Keratinocyte (primary cell): ENCODE measurements around the gene ZBTB45. TPM values are rescaled to one million over a fixed set of nuclear protein-coding genes. Genes with fewer than 3 reads are reported as not detected.

Experiments
- DNase-seq: peaks from one replicate; pipeline ENCODE4 v3.0.0-alpha.2; 2011; ENCODE audit warnings: low read depth, missing footprints, low spot score
- FAIRE-seq: peaks from 2 replicates; lab custom pipeline; 2011; peaks lifted over from hg19 to GRCh38; lab: Jason Lieb, UNC
- H2AFZ ChIP-seq: 2 replicates; pipeline ENCODE4 v1.6.0; 2012; ENCODE audit warnings: low read length, control low read depth, inconsistent platforms; ENCODE audit not compliant: control insufficient read depth
- H3K27ac ChIP-seq: 2 replicates; pipeline ENCODE4 v1.5.1; 2011; ENCODE audit warnings: low read length; ENCODE audit not compliant: control insufficient read depth, insufficient read depth
- H3K27me3 ChIP-seq: 3 replicates; pipeline ENCODE4 v1.6.0; 2011; ENCODE audit warnings: low read length; ENCODE audit not compliant: control insufficient read depth, insufficient read depth; ENCODE audit errors: extremely low read depth
- H3K36me3 ChIP-seq, 2 experiments: 2 replicates in 1 of 2; 3 replicates in 1 of 2; pipeline ENCODE4 v1.5.1; 2011; ENCODE audit warnings: low read length in 2 of 2, mild to moderate bottlenecking in 1 of 2; ENCODE audit not compliant: control insufficient read depth in 2 of 2, insufficient read depth in 2 of 2; ENCODE audit errors: extremely low read depth in 1 of 2
- H3K4me1 ChIP-seq: 3 replicates; pipeline ENCODE4 v1.5.1; 2011; ENCODE audit warnings: low read length; ENCODE audit not compliant: control insufficient read depth, insufficient read depth; ENCODE audit errors: extremely low read depth
- H3K4me2 ChIP-seq: 3 replicates; pipeline ENCODE4 v1.6.0; 2011; ENCODE audit warnings: low read depth, low read length; ENCODE audit not compliant: control insufficient read depth, insufficient read depth; ENCODE audit errors: extremely low read depth
- H3K4me3 ChIP-seq, 3 experiments: fragments of 200-600 bp in 1 of 3; sonication (generic) in 1 of 3; 2 replicates in 2 of 3; 3 replicates in 1 of 3; pipeline ENCODE4 v1.5.1; 2011 to 2016; ENCODE audit warnings: low read length in 3 of 3, mild to moderate bottlenecking in 3 of 3, control low read depth in 2 of 3, inconsistent platforms in 1 of 3, low read depth in 1 of 3, mixed read lengths in 1 of 3, mixed run types in 1 of 3, moderate library complexity in 1 of 3; ENCODE audit not compliant: control insufficient read depth in 2 of 3, insufficient read depth in 2 of 3; ENCODE audit errors: extremely low read depth in 1 of 3
- H3K79me2 ChIP-seq: 2 replicates; pipeline ENCODE4 v1.6.0; 2012; ENCODE audit warnings: low read length; ENCODE audit not compliant: control insufficient read depth, insufficient read depth
- H3K9ac ChIP-seq: 3 replicates; pipeline ENCODE4 v1.6.0; 2011; ENCODE audit warnings: low read length; ENCODE audit not compliant: control insufficient read depth, insufficient read depth; ENCODE audit errors: extremely low read depth
- H3K9me1 ChIP-seq: 3 replicates; pipeline ENCODE4 v1.6.0; 2011; ENCODE audit warnings: low read length; ENCODE audit not compliant: control insufficient read depth, insufficient read depth; ENCODE audit errors: extremely low read depth
- H3K9me3 ChIP-seq: 2 replicates; pipeline ENCODE4 v1.5.1; 2012; ENCODE audit warnings: low read depth, low read length; ENCODE audit not compliant: control insufficient read depth
- H4K20me1 ChIP-seq: 3 replicates; pipeline ENCODE4 v1.6.0; 2011; ENCODE audit warnings: low read length; ENCODE audit not compliant: control insufficient read depth, insufficient read depth; ENCODE audit errors: extremely low read depth
- EZH2 ChIP-seq: IDR thresholded peaks from one replicate; pipeline ENCODE4 v1.6.1; 2012; ENCODE audit warnings: inconsistent platforms, mild to moderate bottlenecking, low read length, moderate library complexity
- dilution Hi-C: fragments of 300-500 bp; cut with MboI; formaldehyde crosslinking; loops from one replicate; pipeline ENCODE4 v1.7.0; 2020; ENCODE audit warnings: low sequenced_read_pairs; ENCODE audit not compliant: extremely low pct_ligation_motif_present
- polyA plus RNA-seq, 5 experiments: library from polyadenylated mRNA; depleted of rRNA in 3 of 5; stranded (reverse) in 3 of 5; stranded (forward) in 1 of 5; unstranded in 1 of 5; fragments of >200 nt; gene quantifications; 1 replicate in 1 of 5; 2 replicates in 3 of 5; 3 replicates in 1 of 5; pipeline versions ENCODE4 v1.2.1 to v1.2.3, GENCODE V29; 2011 to 2012; ENCODE audit warnings: missing spikeins in 2 of 5, low read depth in 1 of 5, low replicate concordance in 1 of 5
- TF ChIP-seq, protein P1 (sequence below), 3 experiments: IDR thresholded peaks in 1 of 3; conservative IDR thresholded peaks in 1 of 3; optimal IDR thresholded peaks in 1 of 3; 2 replicates in 2 of 3; 3 replicates in 1 of 3; pipeline versions ENCODE3 to v1.5.1; 2011; ENCODE audit warnings: low read length in 3 of 3, mild to moderate bottlenecking in 3 of 3, moderate library complexity in 2 of 3, control low read depth in 1 of 3, inconsistent platforms in 1 of 3; ENCODE audit not compliant: insufficient read depth in 2 of 3; ENCODE audit errors: extremely low read depth in 1 of 3

The ZBTB45 gene
- polyA plus RNA-seq, 1 donor (not counting 4 experiments of a cell fraction or from before 2014, with no cell fraction given), result 3.1 TPM

DNA sequence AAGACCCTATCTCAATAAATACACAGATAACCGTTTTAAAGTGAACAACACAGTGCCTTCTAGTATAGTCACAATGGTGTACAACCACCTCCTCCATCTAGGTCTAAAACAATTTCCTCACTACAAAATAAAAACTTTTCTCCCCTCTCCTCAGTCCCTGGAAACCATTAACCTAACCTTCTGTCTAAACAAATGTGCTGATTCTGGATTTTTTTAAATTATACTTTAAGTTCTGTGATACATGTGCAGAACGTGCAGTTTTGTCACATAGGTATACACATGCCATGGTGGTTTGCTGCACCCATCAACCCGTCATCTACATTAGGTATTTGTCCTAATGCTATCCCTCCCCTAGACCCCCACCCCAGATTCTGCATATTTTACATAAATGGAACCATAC, 9.8 kb upstream of the ZBTB45 start:
- H4K20me1 ChIP-seq, result no peaks in the 10 kb centered on the region
- TF ChIP-seq, protein P1, sequence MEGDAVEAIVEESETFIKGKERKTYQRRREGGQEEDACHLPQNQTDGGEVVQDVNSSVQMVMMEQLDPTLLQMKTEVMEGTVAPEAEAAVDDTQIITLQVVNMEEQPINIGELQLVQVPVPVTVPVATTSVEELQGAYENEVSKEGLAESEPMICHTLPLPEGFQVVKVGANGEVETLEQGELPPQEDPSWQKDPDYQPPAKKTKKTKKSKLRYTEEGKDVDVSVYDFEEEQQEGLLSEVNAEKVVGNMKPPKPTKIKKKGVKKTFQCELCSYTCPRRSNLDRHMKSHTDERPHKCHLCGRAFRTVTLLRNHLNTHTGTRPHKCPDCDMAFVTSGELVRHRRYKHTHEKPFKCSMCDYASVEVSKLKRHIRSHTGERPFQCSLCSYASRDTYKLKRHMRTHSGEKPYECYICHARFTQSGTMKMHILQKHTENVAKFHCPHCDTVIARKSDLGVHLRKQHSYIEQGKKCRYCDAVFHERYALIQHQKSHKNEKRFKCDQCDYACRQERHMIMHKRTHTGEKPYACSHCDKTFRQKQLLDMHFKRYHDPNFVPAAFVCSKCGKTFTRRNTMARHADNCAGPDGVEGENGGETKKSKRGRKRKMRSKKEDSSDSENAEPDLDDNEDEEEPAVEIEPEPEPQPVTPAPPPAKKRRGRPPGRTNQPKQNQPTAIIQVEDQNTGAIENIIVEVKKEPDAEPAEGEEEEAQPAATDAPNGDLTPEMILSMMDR (optimal IDR thresholded peaks at IDR 0.05 in 1 of 3, IDR thresholded peaks at IDR 0.05 in 1 of 3, conservative IDR thresholded peaks at IDR 0.05 in 1 of 3; ENCODE audit: extremely low read depth in 1 of 3, insufficient read depth in 2 of 3, low read length in 3 of 3), result no peak
- TF ChIP-seq EZH2, result no peak
- no peaks in the 10 kb centered on the region for H3K9me1 ChIP-seq
- peaks cover 7% of the 10 kb centered on the region for H3K27me3 ChIP-seq
- no peaks in the 10 kb centered on the region for H3K36me3 ChIP-seq
- no peaks in the 10 kb centered on the region for H3K4me1 ChIP-seq
- H3K27ac ChIP-seq, result no peak overlapping the region
- FAIRE-seq, result no peak
- dilution Hi-C loops, result no loop called here
- H2AFZ ChIP-seq, result no peak overlapping the region
- H3K79me2 ChIP-seq, result no peaks in the 10 kb centered on the region
- no peak for DNase-seq
- no peaks in the 10 kb centered on the region for H3K9me3 ChIP-seq
- H3K9ac ChIP-seq, result no peak overlapping the region
- H3K4me2 ChIP-seq, result no peak overlapping the region
- H3K4me3 ChIP-seq, result no peak overlapping the region

DNA sequence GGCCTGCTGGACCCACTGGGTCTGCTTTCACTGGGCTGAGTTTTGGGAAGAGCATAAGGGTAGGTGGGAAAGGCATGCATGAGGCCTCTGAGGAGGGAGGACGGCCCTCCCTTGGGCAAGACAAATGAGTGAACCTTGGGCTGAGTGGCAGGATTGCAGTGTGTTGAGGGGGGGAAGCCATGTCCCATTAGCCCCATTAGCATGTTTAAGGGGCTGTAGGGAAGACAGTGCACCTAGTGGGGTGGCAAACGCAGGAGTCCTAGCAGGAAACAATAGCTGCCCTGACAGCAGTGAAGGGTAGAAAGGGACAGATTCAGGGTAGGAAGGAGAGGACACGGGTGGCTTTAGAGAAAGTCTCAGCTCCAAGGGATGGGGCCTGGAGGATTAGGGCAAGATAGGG, 3.1 kb upstream of the ZBTB45 start:
- no peak overlapping the region for H3K4me2 ChIP-seq
- no peak for TF ChIP-seq EZH2
- TF ChIP-seq, protein P1 (optimal IDR thresholded peaks at IDR 0.05 in 1 of 3, IDR thresholded peaks at IDR 0.05 in 1 of 3, conservative IDR thresholded peaks at IDR 0.05 in 1 of 3; ENCODE audit: extremely low read depth in 1 of 3, insufficient read depth in 2 of 3, low read length in 3 of 3), result no peak
- FAIRE-seq (no peak), DNase-seq (no peak)
- no peak overlapping the region for H3K27ac ChIP-seq
- H2AFZ ChIP-seq, result no peak overlapping the region
- dilution Hi-C loops, result no loop called here
- H3K36me3 ChIP-seq, result no peaks in the 10 kb centered on the region
- H3K9me1 ChIP-seq, result no peaks in the 10 kb centered on the region
- no peak overlapping the region for H3K4me3 ChIP-seq
- peaks cover 13% of the 10 kb centered on the region for H3K4me1 ChIP-seq
- H4K20me1 ChIP-seq, result no peaks in the 10 kb centered on the region
- no peaks in the 10 kb centered on the region for H3K9me3 ChIP-seq
- peaks cover 14% of the 10 kb centered on the region for H3K79me2 ChIP-seq
- no peak overlapping the region for H3K9ac ChIP-seq
- no peaks in the 10 kb centered on the region for H3K27me3 ChIP-seq
